MM.1S (cell line): ENCODE results near the gene APOO.

Source experiments
- DNase-seq: peaks from one replicate; pipeline ENCODE4 v3.0.0-alpha.2; 2015
- H2AFZ ChIP-seq: fragments of 300-600 bp; sonication (generic); 2 replicates; pipeline ENCODE4 v1.6.0; 2016; ENCODE audit warnings: antibody characterized with exemption, low read length
- H3F3A ChIP-seq: fragments of 300-600 bp; sonication (generic); 2 replicates; pipeline ENCODE4 v1.6.1; 2016; ENCODE audit warnings: mild to moderate bottlenecking, antibody characterized with exemption, low read length, moderate library complexity, mixed read lengths; ENCODE audit not compliant: insufficient read depth
- H3K27ac ChIP-seq: fragments of 300-600 bp; sonication (generic); 2 replicates; pipeline ENCODE4 v1.5.1; 2016; ENCODE audit warnings: mild to moderate bottlenecking, low read length
- H3K27me3 ChIP-seq: fragments of 300-600 bp; sonication (generic); replicated peaks from 2 replicates; pipeline ENCODE4 v1.6.0; 2016; ENCODE audit warnings: low read length; ENCODE audit not compliant: insufficient read depth
- H3K36me3 ChIP-seq: fragments of 300-600 bp; sonication (generic); replicated peaks from 2 replicates; pipeline ENCODE4 v1.6.1; 2016; ENCODE audit warnings: mild to moderate bottlenecking, low read length, mixed read lengths; ENCODE audit not compliant: insufficient read depth
- H3K4me1 ChIP-seq: fragments of 300-600 bp; sonication (generic); 2 replicates; pipeline ENCODE4 v1.6.1; 2016; ENCODE audit warnings: low read length, mixed read lengths
- H3K4me2 ChIP-seq: fragments of 300-600 bp; sonication (generic); 2 replicates; pipeline ENCODE4 v1.6.0; 2016; ENCODE audit warnings: low read depth, low read length
- H3K4me3 ChIP-seq: fragments of 300-600 bp; sonication (generic); 2 replicates; pipeline ENCODE4 v1.5.1; 2016; ENCODE audit warnings: low read length, mixed read lengths
- H3K79me2 ChIP-seq: fragments of 300-600 bp; sonication (generic); 2 replicates; pipeline ENCODE4 v1.6.1; 2016; ENCODE audit warnings: mixed run types, low read length, mixed read lengths
- H3K9ac ChIP-seq: fragments of 300-600 bp; sonication (generic); 2 replicates; pipeline ENCODE4 v1.6.1; 2016; ENCODE audit warnings: low read length, mixed read lengths
- H3K9me2 ChIP-seq: fragments of 300-600 bp; sonication (generic); replicated peaks from 2 replicates; pipeline ENCODE4 v1.6.1; 2016; ENCODE audit warnings: mild to moderate bottlenecking, low read length, mixed read lengths; ENCODE audit not compliant: insufficient read depth
- H3K9me3 ChIP-seq: fragments of 300-600 bp; sonication (generic); replicated peaks from 2 replicates; pipeline ENCODE4 v1.6.1; 2016; ENCODE audit warnings: mild to moderate bottlenecking, low read length, mixed read lengths; ENCODE audit not compliant: insufficient read depth
- H4K20me1 ChIP-seq: fragments of 300-600 bp; sonication (generic); 2 replicates; pipeline ENCODE4 v1.6.1; 2016; ENCODE audit warnings: mild to moderate bottlenecking, low read length, moderate library complexity, mixed read lengths; ENCODE audit not compliant: insufficient read depth
- EZH2 ChIP-seq: fragments of 300-600 bp; sonication (generic); optimal IDR thresholded peaks from 2 replicates; pipeline ENCODE3; 2017; ENCODE audit warnings: low read depth, mild to moderate bottlenecking, antibody characterized with exemption, low read length, mixed read lengths
- EZH2phosphoT487 ChIP-seq: fragments of 300-600 bp; sonication (generic); IDR thresholded peaks from 2 replicates; pipeline ENCODE4 v1.6.1; 2018; ENCODE audit warnings: antibody characterized with exemption, low read length
- TF ChIP-seq, protein P1 (sequence below): fragments of 300-600 bp; sonication (generic); IDR thresholded peaks from 2 replicates; pipeline ENCODE4 v1.5.1; 2016; ENCODE audit warnings: antibody characterized with exemption, low read length, mixed read lengths

Gene APOO

DNA sequence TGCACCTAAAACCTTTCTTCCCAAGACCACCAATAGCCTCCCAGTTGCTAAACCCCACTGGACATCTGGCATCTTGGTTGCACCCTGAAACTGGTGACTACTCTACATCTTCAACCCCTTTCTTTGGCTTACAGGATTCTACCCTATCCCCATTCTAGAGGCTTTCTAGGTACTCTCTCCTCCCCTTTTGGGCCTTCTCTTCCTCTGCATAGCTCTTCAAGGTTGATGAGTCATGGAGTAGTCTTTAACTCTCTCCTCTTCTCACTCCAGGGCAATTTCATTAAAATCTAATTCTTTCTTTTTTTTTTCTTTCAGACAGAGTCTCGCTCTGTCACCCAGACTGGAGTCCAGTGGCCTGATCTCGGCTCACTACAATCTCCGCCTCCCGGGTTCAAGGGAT, 16.8 kb downstream of the APOO start:
- Histone ChIP-seq H3K4me1 (no peaks in the 10 kb centered on the region), H3K4me3 (no peak overlapping the region), H2AFZ (no peak overlapping the region), H3K4me2 (no peak overlapping the region), H3K36me3 (no peaks in the 10 kb centered on the region), H3K9ac (no peak overlapping the region), H3F3A (no peaks in the 10 kb centered on the region), H3K9me3 (no peaks in the 10 kb centered on the region), H3K79me2 (no peaks in the 10 kb centered on the region), H3K27ac (no peak overlapping the region), H3K27me3 (no peaks in the 10 kb centered on the region), H3K9me2 (no peaks in the 10 kb centered on the region), H4K20me1 (no peaks in the 10 kb centered on the region)
- TF ChIP-seq EZH2phosphoT487 (no peak), EZH2 (no peak)
- TF ChIP-seq, protein P1, sequence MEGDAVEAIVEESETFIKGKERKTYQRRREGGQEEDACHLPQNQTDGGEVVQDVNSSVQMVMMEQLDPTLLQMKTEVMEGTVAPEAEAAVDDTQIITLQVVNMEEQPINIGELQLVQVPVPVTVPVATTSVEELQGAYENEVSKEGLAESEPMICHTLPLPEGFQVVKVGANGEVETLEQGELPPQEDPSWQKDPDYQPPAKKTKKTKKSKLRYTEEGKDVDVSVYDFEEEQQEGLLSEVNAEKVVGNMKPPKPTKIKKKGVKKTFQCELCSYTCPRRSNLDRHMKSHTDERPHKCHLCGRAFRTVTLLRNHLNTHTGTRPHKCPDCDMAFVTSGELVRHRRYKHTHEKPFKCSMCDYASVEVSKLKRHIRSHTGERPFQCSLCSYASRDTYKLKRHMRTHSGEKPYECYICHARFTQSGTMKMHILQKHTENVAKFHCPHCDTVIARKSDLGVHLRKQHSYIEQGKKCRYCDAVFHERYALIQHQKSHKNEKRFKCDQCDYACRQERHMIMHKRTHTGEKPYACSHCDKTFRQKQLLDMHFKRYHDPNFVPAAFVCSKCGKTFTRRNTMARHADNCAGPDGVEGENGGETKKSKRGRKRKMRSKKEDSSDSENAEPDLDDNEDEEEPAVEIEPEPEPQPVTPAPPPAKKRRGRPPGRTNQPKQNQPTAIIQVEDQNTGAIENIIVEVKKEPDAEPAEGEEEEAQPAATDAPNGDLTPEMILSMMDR = no peak
- no peak for DNase-seq

DNA sequence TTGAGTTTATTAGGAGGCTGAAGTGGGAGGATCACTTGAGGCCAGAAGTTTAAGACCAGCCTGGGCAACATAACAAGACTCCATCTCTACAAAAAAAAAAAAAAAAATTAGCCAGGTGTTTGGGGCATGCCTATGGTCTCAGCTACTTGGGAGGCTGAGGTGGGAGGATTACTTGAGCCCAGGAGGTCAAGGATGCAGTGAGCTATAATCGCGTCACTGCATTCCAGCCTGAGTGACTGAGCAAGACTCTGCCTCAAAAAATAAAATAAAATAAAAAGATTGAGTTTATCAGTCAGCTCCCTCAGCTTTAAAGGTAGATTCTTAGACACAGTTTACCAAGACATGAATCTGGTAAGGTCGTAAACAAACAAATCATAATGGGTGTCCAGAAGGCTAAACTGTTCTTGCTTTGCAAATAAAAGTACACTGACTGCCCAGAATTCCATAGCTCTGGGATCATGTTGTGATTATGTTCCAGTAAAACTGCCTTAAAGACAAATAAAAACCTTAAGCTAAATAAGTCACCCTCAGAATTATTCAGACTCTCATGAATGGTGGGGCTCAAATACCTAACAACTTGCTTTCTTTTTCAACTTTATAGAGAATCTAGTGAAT, 18.7 kb downstream of the APOO start:
- Histone ChIP-seq H4K20me1 (no peaks in the 10 kb centered on the region), H3K9me2 (no peaks in the 10 kb centered on the region), H3K4me1 (no peaks in the 10 kb centered on the region), H3K4me2 (no peak overlapping the region), H3F3A (no peaks in the 10 kb centered on the region), H3K9ac (no peak overlapping the region), H3K9me3 (no peaks in the 10 kb centered on the region), H3K27ac (no peak overlapping the region), H2AFZ (no peak overlapping the region), H3K27me3 (no peaks in the 10 kb centered on the region), H3K4me3 (no peak overlapping the region), H3K79me2 (no peaks in the 10 kb centered on the region), H3K36me3 (no peaks in the 10 kb centered on the region)
- no peak for DNase-seq
- TF ChIP-seq EZH2 = no peak
- TF ChIP-seq EZH2phosphoT487 = no peak
- TF ChIP-seq, protein P1 = no peak

DNA sequence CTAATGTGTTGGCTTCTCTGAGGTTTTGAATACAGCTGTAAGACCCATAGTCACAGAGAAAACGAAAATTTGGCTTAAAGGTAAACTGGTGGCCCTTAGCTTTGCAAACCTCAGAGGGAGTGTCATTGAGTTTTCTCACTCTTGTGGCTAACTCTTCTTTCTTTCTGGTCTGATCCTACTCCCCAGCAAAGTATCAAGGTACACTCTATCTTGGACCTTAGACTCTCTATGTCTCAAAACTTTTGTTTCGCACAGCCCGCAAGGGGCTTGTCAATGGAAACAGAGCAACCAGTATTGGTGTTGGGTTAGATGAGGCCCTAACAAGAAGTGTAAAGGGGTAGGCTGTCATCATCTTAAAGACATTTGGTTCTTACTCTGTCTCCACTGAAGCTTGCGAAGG, 19.8 kb downstream of the APOO start:
- Histone ChIP-seq H4K20me1 (no peaks in the 10 kb centered on the region), H3K36me3 (no peaks in the 10 kb centered on the region), H3K27me3 (no peaks in the 10 kb centered on the region), H3K9me3 (no peaks in the 10 kb centered on the region), H3F3A (no peaks in the 10 kb centered on the region), H3K27ac (no peak overlapping the region), H3K4me1 (no peaks in the 10 kb centered on the region), H2AFZ (no peak overlapping the region), H3K4me3 (no peak overlapping the region), H3K79me2 (no peaks in the 10 kb centered on the region), H3K9me2 (no peaks in the 10 kb centered on the region), H3K4me2 (no peak overlapping the region), H3K9ac (no peak overlapping the region)
- no peak for TF ChIP-seq EZH2
- DNase-seq = no peak

DNA sequence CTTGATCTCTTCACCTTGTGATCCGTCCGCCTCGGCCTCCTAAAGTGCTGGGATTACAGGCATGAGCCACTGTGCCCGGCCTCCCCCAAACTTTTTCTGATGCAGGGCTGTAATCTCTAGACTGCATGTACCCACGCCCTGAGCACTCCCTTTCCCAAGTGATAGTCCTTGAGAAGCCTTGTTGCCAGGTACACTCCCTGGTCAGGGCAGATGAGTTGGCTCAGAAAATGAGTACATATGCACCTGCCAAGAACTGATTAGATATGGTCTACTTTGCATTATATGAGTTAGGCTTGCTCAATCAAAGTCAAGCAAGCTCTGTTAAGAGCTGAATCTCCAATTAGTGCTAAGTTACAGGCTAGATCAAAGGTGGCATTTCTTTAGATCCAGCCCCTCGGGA, 20.3 kb downstream of the APOO start:
- no peak overlapping the region for H3K9ac ChIP-seq
- no peaks in the 10 kb centered on the region for H4K20me1 ChIP-seq
- no peaks in the 10 kb centered on the region for H3K9me3 ChIP-seq
- no peak overlapping the region for H2AFZ ChIP-seq
- H3K9me2 ChIP-seq = no peaks in the 10 kb centered on the region
- no peaks in the 10 kb centered on the region for H3K4me1 ChIP-seq
- no peak overlapping the region for H3K4me2 ChIP-seq
- no peaks in the 10 kb centered on the region for H3K36me3 ChIP-seq
- no peak overlapping the region for H3K4me3 ChIP-seq
- no peaks in the 10 kb centered on the region for H3K27me3 ChIP-seq
- no peak for TF ChIP-seq EZH2
- no peak for TF ChIP-seq EZH2phosphoT487
- TF ChIP-seq, protein P1 = no peak
- no peaks in the 10 kb centered on the region for H3F3A ChIP-seq
- no peak overlapping the region for H3K27ac ChIP-seq
- no peak for DNase-seq
- H3K79me2 ChIP-seq = no peaks in the 10 kb centered on the region
